IMR-90 (cell line): ENCODE results near the gene CHD2. TPM values are rescaled to one million over a fixed set of nuclear protein-coding genes. Genes with fewer than 3 reads are reported as not detected.

ENCODE experiments used
- ATAC-seq: fragments of 200-7000 bp; cut with Tn5 transposase; 2 replicates; pipeline ENCODE4 v1.9.1; 2020; ENCODE audit warnings: low read depth, mild to moderate bottlenecking, moderate library complexity
- BruUV-seq: library from RNA; stranded (reverse); fragments of 400-500 nt; replicated peaks from 2 replicates; lab custom pipeline; 2021; lab: Mats Ljungman, UMichigan
- CTCF ChIA-PET: fragments of 300-600 bp; formaldehyde crosslinking; extraction: SDS; loops from one replicate; lab custom pipeline; 2021; ENCODE audit warnings: antibody characterized with exemption; lab: Yijun Ruan, JAX
- POLR2A ChIA-PET: fragments of 300-600 bp; sonication (Branson Sonifier 250); formaldehyde crosslinking; loops from one replicate; lab custom pipeline; 2022; ENCODE audit warnings: antibody characterized with exemption; ENCODE audit not compliant: unreplicated experiment; lab: Charles Lee
- DNase-seq: peaks from one replicate; pipeline ENCODE4 v3.0.0; 2013
- H2AFZ ChIP-seq: replicated peaks from 2 replicates; pipeline ENCODE3; 2013; ENCODE audit warnings: low read length, mild to moderate bottlenecking; ENCODE audit not compliant: poor library complexity
- H2AK5ac ChIP-seq: 2 replicates; pipeline ENCODE4 v1.6.1; 2013; ENCODE audit warnings: low read depth, low read length, inconsistent platforms
- H2AK9ac ChIP-seq: replicated peaks from 2 replicates; pipeline ENCODE3; 2013; ENCODE audit warnings: mild to moderate bottlenecking, low read depth, low read length, moderate library complexity; ENCODE audit not compliant: poor library complexity
- H2BK120ac ChIP-seq: 2 replicates; pipeline ENCODE4 v1.6.1; 2013; ENCODE audit warnings: low read depth, low read length, inconsistent platforms
- H2BK15ac ChIP-seq: 3 replicates; pipeline ENCODE4 v1.6.1; 2013; ENCODE audit warnings: low read depth, low read length, inconsistent platforms
- H2BK20ac ChIP-seq: 2 replicates; pipeline ENCODE4 v1.6.1; 2013; ENCODE audit warnings: low read depth, mild to moderate bottlenecking, inconsistent platforms, low read length, moderate library complexity
- H2BK5ac ChIP-seq: 2 replicates; pipeline ENCODE4 v1.6.1; 2013; ENCODE audit warnings: mild to moderate bottlenecking, low read depth, low read length, inconsistent platforms; ENCODE audit not compliant: poor library complexity, severe bottlenecking
- H3K14ac ChIP-seq: replicated peaks from 2 replicates; pipeline ENCODE4 v1.6.1; 2013; ENCODE audit warnings: low read depth, low read length, inconsistent platforms
- H3K18ac ChIP-seq: 2 replicates; pipeline ENCODE4 v1.6.1; 2013; ENCODE audit warnings: low read depth, low read length, control low read depth
- H3K23ac ChIP-seq: 2 replicates; pipeline ENCODE4 v1.6.1; 2013; ENCODE audit warnings: low read depth, low read length, inconsistent platforms
- H3K27ac ChIP-seq: 2 replicates; pipeline ENCODE4 v1.5.1; 2013; ENCODE audit warnings: mild to moderate bottlenecking, control low read depth, low read length; ENCODE audit not compliant: insufficient read depth
- H3K27me3 ChIP-seq: 2 replicates; pipeline ENCODE4 v1.6.1; 2013; ENCODE audit warnings: low read length; ENCODE audit not compliant: control insufficient read depth, insufficient read depth
- H3K36me3 ChIP-seq: 2 replicates; pipeline ENCODE4 v1.6.1; 2013; ENCODE audit warnings: low read length, mixed read lengths; ENCODE audit not compliant: control insufficient read depth, insufficient read depth
- H3K4ac ChIP-seq: 2 replicates; pipeline ENCODE4 v1.6.1; 2013; ENCODE audit warnings: low read depth, low read length, inconsistent platforms
- H3K4me1 ChIP-seq: 2 replicates; pipeline ENCODE4 v1.6.1; 2013; ENCODE audit warnings: low read length, mixed read lengths; ENCODE audit not compliant: control insufficient read depth, insufficient read depth
- H3K4me2 ChIP-seq: 2 replicates; pipeline ENCODE4 v1.6.1; 2013; ENCODE audit warnings: low read depth, mild to moderate bottlenecking, control low read depth, low read length, moderate library complexity
- H3K4me3 ChIP-seq: 2 replicates; pipeline ENCODE4 v1.5.1; 2013; ENCODE audit warnings: low read depth, mild to moderate bottlenecking, control low read depth, low read length, moderate library complexity; ENCODE audit not compliant: insufficient read depth
- H3K56ac ChIP-seq: 2 replicates; pipeline ENCODE4 v1.6.1; 2013; ENCODE audit warnings: low read length, inconsistent platforms; ENCODE audit not compliant: insufficient read depth; ENCODE audit errors: extremely low read depth
- H3K79me1 ChIP-seq, 2 experiments: 2 replicates each; pipeline ENCODE4 v1.6.1; 2013; ENCODE audit warnings: low read length in 2 of 2, inconsistent platforms in 1 of 2, low read depth in 1 of 2
- H3K9ac ChIP-seq: 2 replicates; pipeline ENCODE4 v1.6.1; 2013; ENCODE audit warnings: low read depth, low read length, control low read depth
- H3K9me1 ChIP-seq: 2 replicates; pipeline ENCODE4 v1.6.1; 2013; ENCODE audit warnings: low read length, inconsistent platforms; ENCODE audit not compliant: insufficient read depth
- H3K9me3 ChIP-seq: 2 replicates; pipeline ENCODE4 v1.6.1; 2013; ENCODE audit warnings: low read length; ENCODE audit not compliant: control insufficient read depth, insufficient read depth
- H4K20me1 ChIP-seq: 2 replicates; pipeline ENCODE4 v1.6.1; 2013; ENCODE audit warnings: low read length, inconsistent platforms; ENCODE audit not compliant: insufficient read depth
- H4K5ac ChIP-seq: 2 replicates; pipeline ENCODE4 v1.6.1; 2013; ENCODE audit warnings: mild to moderate bottlenecking, low read depth, low read length, control low read depth
- H4K8ac ChIP-seq, 2 experiments: 2 replicates each; pipeline ENCODE4 v1.6.1; 2013; ENCODE audit warnings: low read depth in 2 of 2, low read length in 2 of 2, control low read depth in 1 of 2, inconsistent platforms in 1 of 2
- H4K91ac ChIP-seq: 2 replicates; pipeline ENCODE4 v1.6.1; 2013; ENCODE audit warnings: low read depth, low read length, inconsistent platforms; ENCODE audit not compliant: insufficient read depth
- CEBPB ChIP-seq: IDR thresholded peaks from 2 replicates; pipeline ENCODE4 v1.6.1; 2012; ENCODE audit warnings: low read depth, low read length, improper control_type of control experiment
- CHD1 ChIP-seq: IDR thresholded peaks from 2 replicates; pipeline ENCODE4 v1.6.1; 2012; ENCODE audit warnings: low read depth, low read length, improper control_type of control experiment
- MAZ ChIP-seq: IDR thresholded peaks from 2 replicates; pipeline ENCODE4 v1.6.1; 2012; ENCODE audit warnings: low read depth, mild to moderate bottlenecking, low read length, improper control_type of control experiment, moderate library complexity, borderline replicate concordance
- NFE2L2 ChIP-seq: fragments of 150-350 bp; IDR thresholded peaks from 2 replicates; pipeline ENCODE4 v1.6.1; 2016; ENCODE audit warnings: low read depth, mild to moderate bottlenecking, low read length
- WGBS, 2 experiments: methylation state at CpG; one replicate each; pipeline versions ENCODE4 v1.1.5 to v1.1.7; 2013; ENCODE audit warnings: missing lambda C conversion rate in 2 of 2; ENCODE audit not compliant: insufficient read length in 1 of 2; ENCODE audit errors: extremely low coverage in 2 of 2; 5-methylcytosine and 5-hydroxymethylcytosine counted together
- dilution Hi-C: fragments of 300-500 bp; cut with HindIII; formaldehyde crosslinking; loops from one replicate; pipeline ENCODE4 v1.14.3; 2018; ENCODE audit warnings: low sequenced_read_pairs; ENCODE audit not compliant: unreplicated experiment
- in situ Hi-C: fragments of 300-500 bp; cut with MboI; formaldehyde crosslinking; loops from 3 replicates; pipeline ENCODE4 v1.14.3; 2019; ENCODE audit warnings: low sequenced_read_pairs, inconsistent platforms, mixed read lengths
- intact Hi-C: fragments of 100-400 bp; cut with micrococcal nuclease; formaldehyde crosslinking; loops from 2 replicates; pipeline ENCODE4 v1.10.0; 2022
- polyA plus RNA-seq, 3 experiments: library from polyadenylated mRNA; depleted of rRNA; stranded (reverse); fragments of >200 nt; gene quantifications; 2 replicates each; pipeline ENCODE4 v1.2.3, GENCODE V29; 2012; ENCODE audit warnings: low replicate concordance in 1 of 3
- total RNA-seq: library from RNA; depleted of rRNA; stranded (reverse); fragments of >200 nt; gene quantifications from 2 replicates; pipeline ENCODE4 v1.2.3, GENCODE V29; 2012

Gene CHD2
- total and polyA plus RNA-seq, 2 of the 4 experiments (the other 2 are of a cell fraction) = 44.9 to 64.7 TPM

- TF ChIP-seq CEBPB (no peak), MAZ (peak; percentile 99)
Observed at GRCh38 chr15:92882697-92883162, 17.4 kb upstream of the CHD2 start (continued).

DNA sequence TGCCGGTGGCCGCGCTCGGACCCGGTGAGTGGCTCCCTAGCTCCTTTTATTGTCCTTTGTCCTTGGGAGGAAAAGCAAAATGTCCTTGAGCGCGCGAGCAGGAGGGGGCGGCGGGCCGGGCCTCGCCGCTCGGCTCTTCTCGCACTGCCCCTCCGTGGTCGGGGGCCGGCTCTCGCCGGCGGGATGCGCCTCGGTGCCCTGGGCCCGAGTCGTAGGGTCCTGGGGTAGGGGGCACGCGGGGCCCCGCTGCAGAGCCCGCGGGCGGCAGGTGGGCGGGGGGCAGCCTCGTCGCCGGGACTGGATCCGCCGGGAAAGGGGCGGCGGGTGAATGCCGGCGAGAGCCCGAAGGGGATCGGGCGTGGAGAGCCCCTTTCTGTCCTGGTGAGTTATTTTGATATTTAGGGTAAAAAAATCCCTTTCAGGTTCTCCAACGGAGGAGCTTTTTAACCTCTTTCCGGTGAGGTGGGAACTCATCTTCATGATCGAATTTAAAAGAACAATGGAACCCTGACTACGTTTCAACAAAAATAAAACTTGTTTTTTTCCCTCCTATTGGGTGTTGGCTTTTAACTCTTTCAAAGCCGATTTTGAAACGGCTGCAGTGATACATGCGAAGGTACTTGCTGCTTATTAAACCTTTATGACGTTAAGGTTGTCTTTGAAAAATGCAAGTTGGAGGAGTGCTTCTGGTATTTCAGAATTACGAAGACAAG lies 16.8 kb upstream of the CHD2 start:
- H3K27me3 ChIP-seq = no peaks in the 10 kb centered on the region
- H3K27ac ChIP-seq = peak overlapping the region; percentile 94
- H3K4me2 ChIP-seq = peak overlapping the region; percentile 93; the same call in 1 of the 2 replicates
- H3K36me3 ChIP-seq = peaks cover 12% of the 10 kb centered on the region
- peak overlapping the region; percentile 6 to 70; a peak in 3 of 4 replicates for H4K8ac ChIP-seq
- H3K9me3 ChIP-seq = no peaks in the 10 kb centered on the region
- TF ChIP-seq CHD1 (peak; percentile 74; the same call in 1 of the 2 replicates), NFE2L2 (no peak)
- H4K20me1 ChIP-seq = peaks cover 11% of the 10 kb centered on the region; the same call in 1 of the 2 replicates
- peak overlapping the region; percentile 94 for H4K5ac ChIP-seq
- peak overlapping the region; percentile 55 for H2AFZ ChIP-seq
- peak overlapping the region; percentile 99 for H3K4me3 ChIP-seq
- peaks cover 4 to 10% of the 10 kb centered on the region in 2 experiments; a peak in 2 of 4 replicates for H3K79me1 ChIP-seq
- peak overlapping the region; percentile 99 for H3K9ac ChIP-seq
- DNase-seq (no peak), ATAC-seq (no peak)
- peak overlapping the region; percentile 99 for H3K14ac ChIP-seq
- intact Hi-C loops = no loop called here
- peak overlapping the region; percentile 64 for H3K4ac ChIP-seq
- peaks cover 2% of the 10 kb centered on the region; the same call in 1 of the 2 replicates for H3K9me1 ChIP-seq
- WGBS, 2 experiments = 3% methylated on average over 4 of the region's 53 CpGs; no CpG with 5 or more reads in 1 of the 2 experiments
- peak overlapping the region; percentile 90 for H3K18ac ChIP-seq
- in situ Hi-C loops = loop anchor here (5.0 kb wide), 1 partner anchor 71 kb away; no protein-coding TSS in a partner anchor
- ChIA-PET POLR2A (interaction anchor here (0.6 to 2.6 kb wide), 4 partner anchors 64 to 1373 kb away, joined by 4 to 27 read pairs (median 16); no protein-coding TSS in a partner anchor), CTCF (interaction anchor here (1.2 to 1.5 kb wide), 2 partner anchors 17 to 25 kb away, joined by 3 to 4 read pairs; partner anchors contain the start of gene CHD2)
- peak overlapping the region; percentile 97 for H2BK5ac ChIP-seq
- H2BK15ac ChIP-seq = no peak overlapping the region
- dilution Hi-C loops = no loop called here
- no peak overlapping the region for H2BK20ac ChIP-seq
- peaks cover 7% of the 10 kb centered on the region for H3K4me1 ChIP-seq
- H2AK9ac ChIP-seq = peak overlapping the region; percentile 99
- BruUV-seq = no TSS peak
- H3K23ac ChIP-seq = peak overlapping the region; percentile 99
- peak overlapping the region; percentile 42 for H4K91ac ChIP-seq
- H2BK120ac ChIP-seq = peak overlapping the region; percentile 59; the same call in 1 of the 2 replicates
- peak overlapping the region; percentile 92 for H3K56ac ChIP-seq
- peak overlapping the region; percentile 52; the same call in 1 of the 2 replicates for H2AK5ac ChIP-seq
